HCT116 (cell line): ENCODE results near the gene LNPEP.

Experiments
- CTCF ChIP-seq, 3 experiments: fragments of 200-600 bp in 1 of 3; sonication (generic) in 1 of 3; IDR thresholded peaks in 2 of 3; conservative IDR thresholded peaks in 1 of 3; 2 replicates each; pipeline ENCODE4 v1.5.1; 2012 to 2017; ENCODE audit warnings: low read depth in 2 of 3, low read length in 2 of 3, antibody characterized with exemption in 1 of 3, borderline replicate concordance in 1 of 3, control low read depth in 1 of 3, mild to moderate bottlenecking in 1 of 3, mixed read lengths in 1 of 3, mixed run types in 1 of 3, moderate library complexity in 1 of 3; ENCODE audit not compliant: insufficient read depth in 1 of 3
- SP1 ChIP-seq: IDR thresholded peaks from 2 replicates; pipeline ENCODE4 v1.6.1; 2012; ENCODE audit warnings: low read depth

GRCh38 chr5:96995419-96995818 is 59.5 kb downstream of the LNPEP start:
- TF ChIP-seq SP1 (no peak), CTCF (IDR thresholded peaks at IDR 0.05 in 2 of 3, conservative IDR thresholded peaks at IDR 0.05 in 1 of 3; ENCODE audit: borderline replicate concordance in 1 of 3, insufficient read depth in 1 of 3, low read depth in 2 of 3, low read length in 2 of 3) (no peak)
